ENCODE results near the gene YAP1.
"Not testable (repeated sequence)": the region's sequence is repeated elsewhere in the genome, so short reads cannot be mapped to it uniquely, and the experiment has no call there.

The YAP1 gene

GRCh38 chr11:102166175-102167064 lies 56.2 kb downstream of the YAP1 start:
- DNase-seq: no peak

GRCh38 chr11:102168481-102168880 lies 58.2 kb downstream of the YAP1 start:
- no peak for DNase-seq

- no peak for DNase-seq
Measured at GRCh38 chr11:102171101-102171500, 60.9 kb downstream of the YAP1 start.

DNA sequence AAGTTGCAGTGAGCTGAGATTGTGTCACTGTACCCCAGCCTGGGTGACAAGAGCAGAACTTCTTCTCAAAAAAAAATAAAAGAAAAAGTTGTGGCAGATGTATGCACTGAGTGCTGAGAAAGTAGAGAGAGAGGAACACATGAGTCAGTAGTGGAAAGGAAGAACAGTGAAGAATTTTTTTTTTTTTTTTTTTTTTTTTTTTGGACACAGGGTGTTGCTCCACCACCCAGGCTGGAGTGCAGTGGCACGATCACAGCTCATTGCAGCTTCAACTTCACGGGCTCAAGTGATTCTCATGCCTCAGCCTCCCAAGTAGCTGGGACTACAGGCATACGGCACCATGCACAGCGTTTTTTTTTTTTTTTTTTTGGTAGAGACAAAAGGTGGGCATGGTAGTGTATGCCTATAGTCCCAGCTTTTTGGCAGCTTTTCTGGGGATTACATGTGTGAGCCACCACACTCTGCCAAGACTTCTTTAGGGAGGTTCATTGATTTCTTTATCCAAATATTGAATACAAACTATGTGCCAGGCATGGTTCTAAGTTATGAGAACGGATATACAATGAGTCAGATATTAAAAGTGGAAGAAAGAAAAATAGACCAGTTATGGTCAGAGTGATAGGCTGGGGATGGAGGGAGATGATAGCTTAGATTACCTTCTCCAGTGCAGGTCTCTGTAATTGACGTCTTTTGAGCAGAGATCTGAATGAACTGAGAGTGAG lies 62.0 kb downstream of the YAP1 start:
- no peak for DNase-seq

DNA sequence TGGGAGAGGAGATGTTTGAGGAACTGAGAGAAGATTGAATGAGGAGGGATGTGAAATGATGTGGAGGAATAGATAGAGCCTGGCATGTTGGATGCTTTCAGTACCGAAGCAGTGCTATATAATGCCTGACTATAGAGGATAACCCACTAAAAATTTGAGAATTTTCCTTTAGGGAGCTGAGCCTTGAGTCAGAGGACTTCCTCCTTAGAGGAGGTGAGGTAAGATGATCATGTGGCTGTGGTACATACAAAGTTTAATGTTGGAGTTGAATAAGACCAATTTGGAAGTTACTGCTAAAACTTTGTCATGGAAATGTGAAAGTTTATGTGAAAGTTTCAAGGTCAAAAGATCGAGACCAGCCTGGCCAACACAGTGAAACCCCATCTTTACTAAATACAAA lies 66.9 kb downstream of the YAP1 start:
- no peak for DNase-seq

DNA sequence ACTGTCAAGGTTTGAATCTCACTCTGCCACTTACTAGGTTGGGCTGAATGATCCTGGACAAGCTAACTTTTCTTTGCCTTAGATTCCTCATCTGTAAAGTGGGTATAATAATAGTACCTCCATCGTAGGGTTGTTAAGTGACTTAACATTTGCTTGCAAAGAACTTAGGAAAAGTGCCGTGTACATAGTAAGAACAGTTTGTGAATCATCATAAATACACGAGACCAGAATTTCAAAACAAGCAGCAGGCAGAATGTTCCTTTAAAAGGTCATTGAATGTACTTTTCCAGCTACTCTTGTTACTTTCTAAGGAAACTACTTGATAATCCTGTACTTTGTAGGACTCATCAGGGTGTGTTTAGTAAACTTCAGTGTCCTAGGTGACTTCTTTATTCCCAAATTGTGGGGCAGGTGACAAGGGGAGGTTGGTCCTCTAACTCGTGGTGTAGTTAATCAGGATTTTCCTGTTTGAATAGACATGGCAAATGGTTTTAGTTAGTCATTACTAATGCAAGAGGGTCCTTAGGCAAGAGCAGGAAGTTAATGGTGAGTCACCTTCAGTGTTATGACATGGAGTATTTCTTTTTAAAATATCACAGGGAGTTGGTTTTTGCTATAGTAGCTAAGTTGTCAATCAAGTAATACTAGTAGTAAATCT lies 67.9 kb downstream of the YAP1 start:
- DNase-seq: no peak

DNA sequence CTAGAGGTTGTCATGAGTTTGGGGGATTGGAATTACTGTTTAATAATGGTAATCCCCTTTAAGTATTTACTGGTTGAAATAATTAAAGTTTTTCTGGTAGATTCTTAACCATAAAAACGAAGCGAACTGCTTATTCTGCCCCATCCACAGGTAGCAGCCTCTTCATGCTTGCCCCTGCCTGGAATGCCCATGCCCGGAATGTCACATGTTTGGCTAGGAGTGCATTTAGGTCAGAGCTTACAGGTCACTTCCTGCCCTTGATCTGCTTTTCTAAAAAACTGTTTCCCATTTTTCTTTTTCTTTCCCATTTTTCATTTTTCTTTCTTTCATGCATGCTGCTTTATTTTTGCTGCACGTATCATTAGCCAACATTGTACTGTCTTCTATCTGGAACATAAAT lies 69.1 kb downstream of the YAP1 start:
- DNase-seq: no peak

- DNase-seq: no peak
Measured at GRCh38 chr11:102184269-102184987, 74.2 kb downstream of the YAP1 start.

GRCh38 chr11:102186551-102187191 lies 76.4 kb downstream of the YAP1 start:
- DNase-seq: no peak

GRCh38 chr11:102187416-102188151 lies 77.3 kb downstream of the YAP1 start:
- no peak for DNase-seq

GRCh38 chr11:102188488-102188887 lies 78.2 kb downstream of the YAP1 start:
- no peak for DNase-seq

GRCh38 chr11:102191832-102192231 lies 81.6 kb downstream of the YAP1 start:
- DNase-seq: no peak

- no peak for DNase-seq
Measured at GRCh38 chr11:102192349-102193066, 82.3 kb downstream of the YAP1 start.

DNA sequence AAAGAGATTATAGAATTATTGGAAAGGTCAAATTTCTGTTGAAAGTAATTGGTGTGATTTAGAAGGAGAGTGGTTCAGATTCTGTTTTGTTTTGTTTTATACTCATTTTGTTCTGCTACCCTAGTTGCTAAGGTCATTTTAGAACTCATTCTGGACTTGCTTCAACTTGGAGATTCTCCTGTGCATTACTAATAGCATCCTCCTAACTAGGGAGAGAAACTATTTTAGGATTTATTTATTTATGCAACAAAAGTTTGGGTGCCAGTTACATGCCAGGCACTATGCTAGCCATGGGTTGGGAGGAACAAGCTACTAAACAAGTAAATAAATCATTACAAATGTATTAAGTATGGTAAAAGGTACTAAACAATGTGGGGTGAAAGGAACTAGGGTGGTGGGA lies 84.0 kb downstream of the YAP1 start:
- no peak for DNase-seq

DNA sequence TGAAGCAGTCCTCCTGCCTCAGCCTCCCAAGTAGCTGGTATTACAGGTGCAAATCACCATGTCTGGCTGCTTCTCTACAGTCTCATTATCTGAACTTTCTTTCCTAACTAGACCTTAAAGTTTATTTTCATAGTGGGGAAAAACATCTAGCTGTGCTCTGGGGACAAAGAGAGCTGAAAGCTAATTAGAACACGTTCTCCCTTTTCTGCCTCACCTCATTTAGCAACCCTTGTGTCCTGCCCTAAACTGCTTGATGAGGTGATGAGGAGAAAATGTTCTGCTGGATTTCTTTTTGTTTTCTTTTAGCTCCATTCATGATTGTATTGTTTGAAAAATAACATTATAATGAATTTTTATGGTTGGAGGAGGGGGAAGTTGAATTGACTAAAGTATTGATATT lies 84.7 kb downstream of the YAP1 start:
- peak; percentile 4 for DNase-seq

DNA sequence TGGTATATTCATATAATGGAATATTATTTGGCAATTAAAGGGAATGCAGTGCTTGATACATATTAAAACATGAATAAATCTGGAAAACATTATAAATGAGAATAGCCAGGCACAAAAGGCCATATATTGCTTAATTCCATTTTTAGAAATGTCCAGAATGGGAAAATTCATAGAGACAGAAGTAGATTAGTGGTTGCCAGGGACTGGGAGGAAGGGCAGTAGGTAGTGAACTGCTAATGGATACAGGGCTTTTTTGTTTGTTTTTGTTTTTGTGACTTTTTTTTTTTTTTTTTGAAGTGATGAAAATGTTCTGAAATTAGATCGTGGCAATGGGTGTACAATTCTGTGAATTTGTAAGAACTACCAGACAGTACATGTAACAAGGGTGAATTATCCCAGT lies 86.1 kb downstream of the YAP1 start:
- no peak for DNase-seq

DNA sequence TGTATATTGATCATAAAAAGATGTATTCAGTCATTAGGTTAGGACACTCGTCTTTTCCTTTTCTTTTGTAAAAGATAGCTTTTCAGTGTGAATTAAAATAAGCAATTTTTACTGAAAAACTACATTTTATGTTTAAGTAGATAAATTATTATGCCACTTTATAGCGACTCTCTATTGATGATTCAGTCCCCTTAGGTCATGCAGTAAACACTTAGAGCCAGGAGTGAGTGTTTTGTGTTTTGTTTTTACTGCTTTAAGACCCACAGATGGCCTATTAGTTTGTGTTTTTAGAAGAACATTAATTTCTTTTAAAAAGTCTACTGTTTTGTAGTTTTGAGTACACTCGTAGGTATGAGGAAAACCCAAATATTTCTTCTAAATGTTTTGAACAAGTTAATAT lies 86.6 kb downstream of the YAP1 start:
- no peak for DNase-seq

GRCh38 chr11:102197670-102198139 lies 87.5 kb downstream of the YAP1 start:
- peak; percentile 30 for DNase-seq

DNA sequence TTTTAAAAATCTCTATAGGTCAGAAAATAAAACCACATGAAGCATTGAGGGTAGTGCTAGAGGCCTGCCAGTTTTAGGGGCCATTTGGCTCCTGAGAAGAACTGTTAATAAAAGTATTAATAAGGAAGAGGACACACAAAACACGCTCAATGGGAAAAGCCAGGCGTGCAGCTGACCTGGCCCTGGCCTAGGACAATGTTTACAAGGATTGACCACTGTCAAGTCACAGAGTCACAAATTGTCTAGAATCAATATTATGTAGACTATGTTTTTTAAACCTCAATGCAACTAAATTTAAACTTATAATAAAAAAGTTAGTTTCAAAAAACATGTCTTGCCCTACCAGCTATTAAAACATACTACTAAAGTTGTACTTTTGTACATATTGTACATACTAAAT lies 89.4 kb downstream of the YAP1 start:
- DNase-seq: no peak

DNA sequence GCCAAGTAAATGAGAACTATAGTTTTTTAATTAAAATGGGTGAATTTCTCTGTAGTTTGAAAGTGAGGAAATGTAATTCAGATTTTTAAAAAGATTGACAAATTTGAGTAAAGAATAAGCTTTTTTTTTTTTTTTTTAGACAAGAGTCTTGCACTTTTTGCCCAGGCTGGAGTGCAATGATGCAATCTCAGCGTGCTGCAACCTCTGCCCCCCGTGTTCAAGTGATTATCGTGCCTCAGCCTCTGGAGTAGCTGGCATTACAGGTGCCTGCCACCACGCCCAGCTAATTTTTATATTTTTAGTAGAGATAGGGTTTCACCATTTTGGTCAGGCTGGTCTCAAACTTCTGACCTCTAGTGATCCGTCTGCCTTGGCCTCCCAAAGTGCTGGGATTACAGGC lies 90.1 kb downstream of the YAP1 start:
- not testable (repeated sequence) for DNase-seq

DNA sequence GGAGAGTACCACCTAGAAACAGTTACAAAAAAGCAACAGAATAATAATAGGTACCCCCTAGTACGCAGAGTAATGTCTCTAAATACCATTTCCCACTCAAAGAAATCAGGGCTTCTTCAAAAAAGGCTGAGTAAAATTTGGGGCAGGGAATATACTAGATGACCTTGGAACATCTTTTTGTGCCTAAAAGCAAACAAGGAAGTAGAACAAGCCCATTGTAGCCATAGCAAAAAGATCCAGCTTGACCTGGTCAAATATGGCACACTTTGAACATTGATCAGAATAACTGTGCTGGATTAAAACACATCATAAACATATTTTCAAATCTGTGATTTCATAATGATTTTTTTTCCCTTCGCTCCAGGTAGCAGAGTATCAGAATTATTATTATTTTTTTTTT lies 91.5 kb downstream of the YAP1 start:
- DNase-seq: no peak
